Effector memory CD4-positive, alpha-beta T cell (primary cell): Measurements from ENCODE around the gene KLKB1.

ENCODE experiments used
- DNase-seq, 3 donors: peaks; one replicate each; pipeline ENCODE4 v3.0.0-alpha.2; 2020
- H3K27ac ChIP-seq: 2 replicates; pipeline ENCODE4 v1.7.0; 2013; ENCODE audit warnings: mild to moderate bottlenecking, low read length, moderate library complexity; ENCODE audit not compliant: insufficient read depth, poor library complexity, severe bottlenecking
- H3K27me3 ChIP-seq: replicated peaks from 2 replicates; pipeline ENCODE4 v1.7.0; 2013; ENCODE audit warnings: mild to moderate bottlenecking, low read length; ENCODE audit not compliant: insufficient read depth, control insufficient read depth, poor library complexity, severe bottlenecking
- H3K36me3 ChIP-seq: 2 replicates; pipeline ENCODE4 v1.7.0; 2013; ENCODE audit warnings: mild to moderate bottlenecking, low read length, moderate library complexity; ENCODE audit not compliant: control insufficient read depth, insufficient read depth
- H3K4me1 ChIP-seq: 2 replicates; pipeline ENCODE4 v1.7.0; 2013; ENCODE audit warnings: low read length, mild to moderate bottlenecking; ENCODE audit not compliant: control insufficient read depth, insufficient read depth, poor library complexity, severe bottlenecking
- H3K4me3 ChIP-seq: 2 replicates; pipeline ENCODE4 v1.7.0; 2013; ENCODE audit warnings: low read length, low read depth, mild to moderate bottlenecking; ENCODE audit not compliant: insufficient read depth, poor library complexity, severe bottlenecking
- H3K9me3 ChIP-seq: 2 replicates; pipeline ENCODE4 v1.7.0; 2013; ENCODE audit warnings: mild to moderate bottlenecking, low read length, moderate library complexity; ENCODE audit not compliant: control insufficient read depth
- total RNA-seq, 3 donors: gene quantifications; one replicate each; lab custom pipeline; 2026; lab: John Stamatoyannopoulos, UW

Gene KLKB1
- 0 reads per million in 3 donors for total RNA-seq

GRCh38 chr4:186227221-186227620 lies at the start of gene KLKB1:
Gene KLKB1, plus strand, starts transcription at chr4:186227507. Its CDS starts 689 bp downstream, at chr4:186228196.
- H3K27ac ChIP-seq = no peak within 1 kb of the TSS
- H3K36me3 ChIP-seq = no peaks in the 10 kb centered on the region
- no peaks in the 10 kb centered on the region for H3K27me3 ChIP-seq
- H3K4me1 ChIP-seq = no peaks in the 10 kb centered on the region
- no peak within 1 kb of the TSS for H3K4me3 ChIP-seq
- H3K9me3 ChIP-seq = no peaks in the 10 kb centered on the region
- DNase-seq = no peak

- Histone ChIP-seq H3K27me3 (no peaks in the 10 kb centered on the region), H3K4me3 (no peak overlapping the region), H3K27ac (no peak overlapping the region), H3K36me3 (no peaks in the 10 kb centered on the region), H3K9me3 (no peaks in the 10 kb centered on the region), H3K4me1 (peaks cover 25% of the 10 kb centered on the region)
- no peak for DNase-seq
These were observed 39.2 kb upstream of the KLKB1 start for GRCh38 chr4:186188107-186188506.

GRCh38 chr4:186189656-186190055 lies 37.7 kb upstream of the KLKB1 start:
- H3K27ac ChIP-seq = no peak overlapping the region
- H3K9me3 ChIP-seq = no peaks in the 10 kb centered on the region
- no peaks in the 10 kb centered on the region for H3K36me3 ChIP-seq
- no peaks in the 10 kb centered on the region for H3K27me3 ChIP-seq
- H3K4me1 ChIP-seq = peaks cover 25% of the 10 kb centered on the region
- DNase-seq = no peak
- H3K4me3 ChIP-seq = no peak overlapping the region

GRCh38 chr4:186190581-186191199 lies 36.6 kb upstream of the KLKB1 start:
- H3K4me1 ChIP-seq = peaks cover 25% of the 10 kb centered on the region
- DNase-seq = peak in 2 of 3 donors; percentile 25 to 32

GRCh38 chr4:186191200-186192065 lies 35.9 kb upstream of the KLKB1 start, which contains the start of gene CYP4V2:
Gene CYP4V2, plus strand, starts transcription at chr4:186191567. Its CDS starts 257 bp downstream, at chr4:186191824.
- peak within 1 kb of the TSS; percentile 96 for H3K4me3 ChIP-seq
- peak; percentile 75 to 81 (median 79) for DNase-seq
- H3K27me3 ChIP-seq = no peaks in the 10 kb centered on the region

More at GRCh38 chr4:186190581-186191199, 36.6 kb upstream of the KLKB1 start:
- H3K9me3 ChIP-seq = no peaks in the 10 kb centered on the region
- H3K4me3 ChIP-seq = peak overlapping the region; percentile 96
- no peaks in the 10 kb centered on the region for H3K27me3 ChIP-seq
- peak overlapping the region; percentile 89 for H3K27ac ChIP-seq
- H3K36me3 ChIP-seq = no peaks in the 10 kb centered on the region

GRCh38 chr4:186192066-186192612 lies 35.2 kb upstream of the KLKB1 start:
- Histone ChIP-seq H3K4me3 (peak overlapping the region; percentile 96), H3K27ac (peak overlapping the region; percentile 89), H3K4me1 (peaks cover 25% of the 10 kb centered on the region), H3K27me3 (no peaks in the 10 kb centered on the region), H3K36me3 (peaks cover 4% of the 10 kb centered on the region), H3K9me3 (no peaks in the 10 kb centered on the region)
- DNase-seq = no peak

More at GRCh38 chr4:186191200-186192065, 35.9 kb upstream of the KLKB1 start, which contains the start of gene CYP4V2:
- Histone ChIP-seq H3K9me3 (no peaks in the 10 kb centered on the region), H3K27ac (peak within 1 kb of the TSS; percentile 89), H3K4me1 (peaks cover 25% of the 10 kb centered on the region), H3K36me3 (no peaks in the 10 kb centered on the region)

GRCh38 chr4:186193851-186194250 lies 33.5 kb upstream of the KLKB1 start:
- H3K9me3 ChIP-seq = no peaks in the 10 kb centered on the region
- H3K4me1 ChIP-seq = peaks cover 25% of the 10 kb centered on the region
- H3K4me3 ChIP-seq = no peak overlapping the region
- no peaks in the 10 kb centered on the region for H3K27me3 ChIP-seq
- H3K27ac ChIP-seq = no peak overlapping the region
- H3K36me3 ChIP-seq = peaks cover 4% of the 10 kb centered on the region
- no peak for DNase-seq

- Histone ChIP-seq H3K4me1 (peaks cover 9% of the 10 kb centered on the region), H3K4me3 (no peak overlapping the region), H3K9me3 (no peaks in the 10 kb centered on the region), H3K27me3 (no peaks in the 10 kb centered on the region), H3K27ac (no peak overlapping the region), H3K36me3 (peaks cover 4% of the 10 kb centered on the region)
- no peak for DNase-seq
These were observed 31.2 kb upstream of the KLKB1 start for GRCh38 chr4:186196063-186196462.

GRCh38 chr4:186200516-186200915 lies 26.8 kb upstream of the KLKB1 start:
- Histone ChIP-seq H3K4me3 (no peak overlapping the region), H3K9me3 (no peaks in the 10 kb centered on the region), H3K27me3 (no peaks in the 10 kb centered on the region), H3K36me3 (peaks cover 4% of the 10 kb centered on the region), H3K4me1 (no peaks in the 10 kb centered on the region), H3K27ac (no peak overlapping the region)
- DNase-seq = no peak
